Lung (tissue), 12 donors: ENCODE results near the gene THY1. TPM values are rescaled to one million over a fixed set of nuclear protein-coding genes. Genes with fewer than 3 reads are reported as not detected.
"Not testable (repeated sequence)": the region's sequence is repeated elsewhere in the genome, so short reads cannot be mapped to it uniquely, and the experiment has no call there.

Source experiments
- ATAC-seq: fragments of 200-7000 bp; cut with Tn5 transposase; one replicate; pipeline ENCODE4 v1.9.1; 2020; ENCODE audit warnings: moderate number of reproducible peaks; ENCODE audit not compliant: insufficient read depth, low FRiP score
- DNase-seq, 3 donors: peaks; one replicate each; pipeline ENCODE4 v3.0.0-alpha.2; 2013 to 2017
- H3K27ac ChIP-seq, 2 donors: one replicate each; pipeline ENCODE4 v1.5.1; 2013; ENCODE audit warnings: mild to moderate bottlenecking in 2 of 2, moderate library complexity in 2 of 2, control low read depth in 1 of 2, inconsistent platforms in 1 of 2, low read depth in 1 of 2, low read length in 1 of 2
- H3K27me3 ChIP-seq, 3 donors: one replicate each; pipeline ENCODE4 v1.5.1; 2013; ENCODE audit warnings: low read length in 2 of 3; ENCODE audit not compliant: control insufficient read depth in 3 of 3, insufficient read depth in 3 of 3
- H3K36me3 ChIP-seq, 4 donors: one replicate each; pipeline ENCODE4 v1.5.1; 2013; ENCODE audit warnings: low read length in 4 of 4, mild to moderate bottlenecking in 1 of 4, moderate library complexity in 1 of 4; ENCODE audit not compliant: control insufficient read depth in 4 of 4, insufficient read depth in 4 of 4
- H3K4me1 ChIP-seq, 5 donors: one replicate each; pipeline ENCODE4 v1.5.1; 2013; ENCODE audit warnings: low read length in 5 of 5, mild to moderate bottlenecking in 2 of 5, moderate library complexity in 1 of 5; ENCODE audit not compliant: control insufficient read depth in 5 of 5, insufficient read depth in 5 of 5
- H3K4me3 ChIP-seq: one replicate; pipeline ENCODE4 v1.5.1; 2013; ENCODE audit warnings: mild to moderate bottlenecking, control low read depth, moderate library complexity
- H3K9ac ChIP-seq, 2 donors: one replicate each; pipeline ENCODE4 v1.5.1; 2013; ENCODE audit warnings: low read length in 2 of 2, control low read depth in 1 of 2; ENCODE audit not compliant: insufficient read depth in 1 of 2
- H3K9me3 ChIP-seq, 4 donors: one replicate each; pipeline ENCODE4 v1.5.1; 2013; ENCODE audit warnings: low read length in 3 of 4, mild to moderate bottlenecking in 1 of 4, moderate library complexity in 1 of 4; ENCODE audit not compliant: control insufficient read depth in 4 of 4, insufficient read depth in 3 of 4
- CTCF ChIP-seq: IDR thresholded peaks from 2 replicates; pipeline ENCODE4 v1.5.1; 2012; ENCODE audit warnings: mild to moderate bottlenecking; ENCODE audit errors: control extremely low read depth, extremely low read depth
- WGBS, 2 donors: extraction: QIAGEN DNeasy Blood & Tissue Kit; methylation state at CpG; one replicate each; pipeline ENCODE4 v1.1.7; 2013; 5-methylcytosine and 5-hydroxymethylcytosine counted together
- polyA plus RNA-seq, 2 donors: library from polyadenylated mRNA; stranded (reverse); fragments of 200-250 nt; gene quantifications; one replicate each; pipeline ENCODE4 v1.2.1, GENCODE V29; 2013
- total RNA-seq, 2 donors: library from RNA; depleted of rRNA in 1 of 2; stranded (reverse); fragments of >200 nt in 1 of 2; gene quantifications; one replicate each; pipeline ENCODE4 v1.2.1, GENCODE V29; 2014 to 2021
- donor health status: control.
- donor health status: control.
- donor health status: Bipolar disorder and iron deficiency.
- donor health status: healthy.
- donor health status: DM: yes; HTN: yes; CAD: no.

Gene THY1
- total and polyA plus RNA-seq, 4 donors: 5.1 to 44.2 (median 13.3) TPM

GRCh38 chr11:119410501-119410900 lies 12.5 kb downstream of the THY1 start:
- Histone ChIP-seq H3K27ac (no peak overlapping the region), H3K27me3 (no peaks in the 10 kb centered on the region), H3K4me3 (no peak overlapping the region), H3K9ac (no peak overlapping the region), H3K4me1 (no peaks in the 10 kb centered on the region), H3K9me3 (no peaks in the 10 kb centered on the region), H3K36me3 (no peaks in the 10 kb centered on the region)
- no peak for TF ChIP-seq CTCF
- ATAC-seq (no peak), DNase-seq (no peak)
- WGBS, 2 donors: 93 to 94% methylated on average over 1 of the region's 1 CpG

DNA sequence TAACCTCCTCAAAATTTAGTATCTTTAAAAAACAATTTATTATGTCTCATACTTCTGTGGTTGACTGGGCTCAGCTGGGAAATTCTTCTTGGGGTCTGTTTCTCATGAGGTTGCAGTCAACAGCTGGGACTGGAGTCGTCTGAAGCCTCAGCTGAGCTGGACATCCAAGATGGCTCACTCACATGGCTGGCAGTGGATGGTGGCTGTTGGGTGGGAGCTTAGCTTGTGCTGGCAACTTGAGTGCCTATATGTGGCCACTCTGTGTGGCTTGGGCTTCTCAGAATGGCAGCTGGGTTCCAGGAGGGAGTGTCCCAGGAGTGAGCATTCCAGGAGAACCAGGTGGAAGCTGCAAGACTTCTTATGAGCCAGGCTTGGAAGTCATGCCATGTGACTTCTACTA lies 13.2 kb downstream of the THY1 start:
- Histone ChIP-seq H3K9me3 (no peaks in the 10 kb centered on the region), H3K27ac (no peak overlapping the region), H3K9ac (no peak overlapping the region), H3K27me3 (no peaks in the 10 kb centered on the region), H3K4me1 (no peaks in the 10 kb centered on the region), H3K36me3 (no peaks in the 10 kb centered on the region), H3K4me3 (no peak overlapping the region)
- ATAC-seq (no peak), DNase-seq (no peak)
- WGBS, 2 donors: 75 to 85% methylated on average over 1 of the region's 1 CpG
- no peak for TF ChIP-seq CTCF

DNA sequence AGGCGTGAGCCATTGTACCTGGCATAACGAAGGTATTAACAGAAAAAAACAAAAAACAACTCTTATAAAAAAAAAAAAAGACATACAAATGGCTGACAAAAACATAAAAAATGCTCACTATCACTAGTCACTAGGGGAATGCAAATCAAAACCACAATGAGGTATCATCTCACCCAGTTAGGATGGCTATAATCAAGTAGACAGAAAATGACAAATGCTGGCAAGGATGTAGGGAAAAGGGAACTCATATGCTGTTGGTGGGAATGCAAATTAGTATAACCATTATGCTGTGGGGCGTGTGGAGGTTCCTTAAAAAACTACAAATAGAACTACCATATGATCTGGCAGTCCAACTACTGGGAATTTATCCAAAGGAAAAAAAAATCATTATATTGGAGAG lies 17.0 kb downstream of the THY1 start:
- WGBS, 2 donors: 85% methylated on average over 3 of the region's 3 CpGs

GRCh38 chr11:119405448-119405847 lies 17.5 kb downstream of the THY1 start:
- H3K4me3 ChIP-seq, H3K4me1 ChIP-seq, H3K27me3 ChIP-seq, DNase-seq, H3K9me3 ChIP-seq, H3K9ac ChIP-seq, H3K27ac ChIP-seq, H3K36me3 ChIP-seq, ATAC-seq: not testable (repeated sequence)
- 94 to 97% methylated on average over 6 of the region's 6 CpGs for WGBS, 2 donors

More for the DNA sequence above, 17.0 kb downstream of the THY1 start:
- Histone ChIP-seq H3K9ac (no peak overlapping the region), H3K4me1 (no peaks in the 10 kb centered on the region), H3K9me3 (peaks cover 0 to 3% (median 2%) of the 10 kb centered on the region in 4 donors), H3K36me3 (no peaks in the 10 kb centered on the region), H3K27me3 (no peaks in the 10 kb centered on the region), H3K27ac (no peak overlapping the region), H3K4me3 (no peak overlapping the region)
- no peak for DNase-seq
- no peak for ATAC-seq
- TF ChIP-seq CTCF: no peak
